GM19463 (cell line): ENCODE results near the gene TOR2A.
"Not testable (repeated sequence)": the region's sequence is repeated elsewhere in the genome, so short reads cannot be mapped to it uniquely, and the experiment has no call there.

Experiments used
- ATAC-seq: cut with Tn5 transposase; IDR thresholded peaks from one replicate; pipeline ENCODE4 v1.9.1; 2021; ENCODE audit warnings: mild to moderate bottlenecking, moderate library complexity; ENCODE audit not compliant: unreplicated experiment

The TOR2A gene

DNA sequence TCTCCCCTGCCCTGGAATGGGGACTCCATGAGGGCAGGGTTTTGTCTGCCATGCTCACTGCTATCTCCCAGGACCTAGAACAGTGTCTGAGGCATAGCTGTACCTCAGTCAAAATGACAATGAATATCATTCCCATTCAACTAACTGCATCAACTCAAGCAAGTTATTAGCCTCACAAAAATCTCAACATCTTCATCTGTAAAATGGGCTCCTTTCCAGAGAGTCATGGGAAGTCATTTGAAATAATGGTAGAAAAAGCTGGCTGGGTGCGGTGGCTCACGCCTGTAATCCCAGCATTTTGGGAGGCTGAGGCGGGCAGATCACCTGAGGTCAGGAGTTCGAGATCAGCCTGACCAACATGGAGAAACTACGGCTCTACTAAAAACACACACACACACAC, 34.0 kb upstream of the TOR2A start:
- no peak for ATAC-seq

- ATAC-seq = no peak
Measured at GRCh38 chr9:127768698-127769097, 33.6 kb upstream of the TOR2A start.

- ATAC-seq = no peak
Measured at GRCh38 chr9:127767909-127768331, 32.8 kb upstream of the TOR2A start.

DNA sequence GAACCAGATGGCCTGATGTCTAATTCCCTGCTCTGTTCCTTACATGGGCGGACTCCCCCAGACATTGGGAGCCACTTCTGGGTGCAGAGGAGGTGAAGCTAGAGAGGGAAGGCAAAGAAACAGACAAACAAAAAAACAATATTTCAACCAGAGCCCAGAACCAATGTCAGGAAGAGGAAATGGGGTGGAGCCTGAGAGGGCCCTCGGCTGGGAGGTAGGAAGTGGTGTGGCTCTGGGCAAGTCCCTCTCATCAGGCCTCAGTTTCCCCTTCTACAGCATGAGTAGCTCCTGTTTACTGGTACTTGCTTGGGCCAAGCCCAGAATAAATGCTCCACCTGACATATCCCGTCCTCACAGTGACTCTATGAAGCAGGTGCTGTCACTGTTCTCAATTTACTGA, 32.3 kb upstream of the TOR2A start:
- ATAC-seq = no peak

DNA sequence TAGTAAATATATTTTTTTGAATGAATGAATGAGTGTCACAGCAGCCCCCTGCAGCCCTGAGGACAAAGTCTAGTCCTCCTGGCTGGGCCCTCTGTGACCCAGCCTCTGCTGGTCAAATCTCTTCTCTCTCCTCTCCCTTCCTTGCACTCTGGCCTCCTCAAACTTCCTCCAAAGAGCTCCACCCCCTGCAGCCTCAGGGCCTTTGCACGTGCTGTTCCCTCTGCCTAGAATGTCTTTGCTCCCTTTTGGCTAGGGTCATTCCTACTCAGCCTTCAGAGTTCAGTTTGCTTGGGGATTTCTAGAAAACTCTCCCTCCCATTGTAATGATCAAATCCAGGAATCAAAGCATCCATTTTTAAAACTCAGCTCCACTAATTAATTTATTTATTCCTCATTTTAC, 30.3 kb upstream of the TOR2A start:
- ATAC-seq = no peak

DNA sequence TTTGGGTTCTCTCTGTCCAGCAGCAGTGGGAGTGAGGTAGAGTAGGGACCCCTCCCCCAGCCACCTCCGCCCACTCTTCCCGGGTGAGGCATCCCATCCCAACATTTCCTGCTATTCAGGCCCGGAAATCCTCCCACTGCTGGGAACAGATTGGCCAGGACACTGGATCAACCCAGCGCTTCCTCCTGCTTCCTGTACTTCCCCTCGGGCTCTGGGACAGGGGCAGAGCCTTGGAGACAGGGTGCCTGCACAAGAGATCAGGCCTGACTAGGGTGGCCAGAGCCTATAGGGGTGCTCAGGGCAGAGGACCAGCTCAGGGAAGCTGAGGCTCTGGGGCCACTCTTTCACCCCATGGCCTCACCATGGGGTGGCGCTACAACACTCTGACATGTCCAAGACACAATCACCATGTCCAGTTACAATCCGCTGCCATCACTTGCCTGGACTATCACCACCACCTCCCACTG, 28.9 kb upstream of the TOR2A start:
- no peak for ATAC-seq

DNA sequence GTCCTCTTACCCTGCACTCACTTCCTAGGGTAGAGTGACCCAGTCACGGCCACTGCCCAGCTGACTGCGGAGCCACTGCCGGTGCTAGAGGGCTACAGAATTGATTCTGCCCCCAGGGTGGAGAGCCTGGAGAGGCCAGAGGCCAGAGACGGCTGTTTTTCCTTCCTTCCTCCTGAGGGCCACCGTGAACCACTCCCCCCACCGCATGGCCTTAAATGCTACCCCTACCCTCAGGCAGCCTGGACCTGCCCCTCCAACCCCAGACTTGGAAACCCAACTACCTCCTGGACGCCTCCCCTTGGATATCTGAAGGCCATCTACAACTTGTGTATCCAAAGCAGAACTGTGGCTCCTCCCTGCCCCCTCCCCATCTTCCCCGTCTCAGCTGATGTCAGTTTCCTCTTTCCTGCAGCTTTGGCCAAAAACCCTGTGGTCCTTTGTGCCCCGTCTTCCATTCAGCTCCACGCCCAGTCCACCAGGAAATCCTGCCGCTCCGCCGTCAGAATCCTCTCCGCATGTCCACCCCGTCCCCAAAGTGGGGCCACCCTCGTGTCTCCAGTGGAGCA, 27.1 kb upstream of the TOR2A start:
- no peak for ATAC-seq

DNA sequence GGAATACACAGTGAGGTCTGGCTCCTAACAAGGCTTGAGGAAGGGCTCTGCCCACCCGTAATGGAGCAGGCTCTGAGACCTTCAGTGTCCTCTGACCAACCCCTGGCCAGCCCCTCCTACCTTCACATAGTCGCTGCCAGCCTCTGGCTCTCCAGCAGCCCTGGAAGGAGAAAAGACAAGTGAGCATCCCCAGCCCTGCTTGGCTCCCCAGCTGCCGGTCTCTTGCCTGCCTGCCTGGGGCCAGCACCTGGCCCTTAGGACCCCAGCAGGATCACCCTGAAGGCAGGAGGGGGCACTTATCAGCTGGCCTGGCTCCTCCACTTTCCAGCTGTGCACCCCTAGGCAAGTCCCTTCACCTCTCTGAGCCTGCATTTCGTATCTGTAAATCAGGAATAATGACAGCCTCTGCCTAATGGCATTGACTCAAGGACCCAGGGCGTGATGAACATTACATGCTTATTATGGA, 26.4 kb upstream of the TOR2A start:
- ATAC-seq = no peak

DNA sequence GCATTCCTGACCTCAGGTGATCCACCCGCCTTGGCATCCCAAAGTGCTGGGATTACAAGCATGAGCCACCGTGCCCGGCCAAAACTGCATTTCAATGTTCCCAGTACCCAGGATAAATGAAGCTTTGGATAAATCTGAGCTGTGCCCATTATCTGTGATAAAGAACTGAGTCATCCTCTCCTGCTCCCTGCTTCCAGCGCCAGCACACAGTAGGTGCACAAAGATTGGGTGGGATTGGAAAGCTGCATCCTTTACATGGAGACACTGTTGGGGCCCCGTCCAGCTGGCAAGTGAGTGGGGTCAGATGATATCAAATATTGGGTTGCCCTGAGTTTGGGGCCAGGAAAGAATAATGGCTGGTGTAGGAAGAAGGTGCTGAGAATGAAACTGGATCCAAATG, 26.0 kb upstream of the TOR2A start:
- ATAC-seq = no peak

- ATAC-seq = no peak
Measured at GRCh38 chr9:127758843-127759242, 23.7 kb upstream of the TOR2A start.

- ATAC-seq = not testable (repeated sequence)
Measured at GRCh38 chr9:127756776-127757175, 21.7 kb upstream of the TOR2A start.

DNA sequence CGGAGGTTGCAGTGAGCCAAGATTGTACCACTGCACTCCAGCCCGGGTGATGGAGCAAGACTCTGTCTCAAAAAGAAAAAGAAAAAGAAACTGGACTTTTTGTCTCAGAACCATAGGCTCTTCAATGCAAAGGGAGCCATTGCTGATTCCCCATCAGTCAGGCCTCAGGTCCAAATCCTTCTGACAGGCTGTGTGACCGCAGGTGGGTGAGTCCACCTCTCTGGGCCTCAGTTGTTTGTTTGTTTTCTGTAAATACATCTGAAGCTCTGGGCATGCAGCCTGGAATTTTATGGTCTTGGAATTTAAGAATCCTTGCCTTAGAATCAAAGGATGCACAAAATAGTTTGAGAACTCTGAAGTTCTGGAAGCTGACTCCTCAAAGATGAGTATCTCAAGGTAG, 21.1 kb upstream of the TOR2A start:
- ATAC-seq = no peak

DNA sequence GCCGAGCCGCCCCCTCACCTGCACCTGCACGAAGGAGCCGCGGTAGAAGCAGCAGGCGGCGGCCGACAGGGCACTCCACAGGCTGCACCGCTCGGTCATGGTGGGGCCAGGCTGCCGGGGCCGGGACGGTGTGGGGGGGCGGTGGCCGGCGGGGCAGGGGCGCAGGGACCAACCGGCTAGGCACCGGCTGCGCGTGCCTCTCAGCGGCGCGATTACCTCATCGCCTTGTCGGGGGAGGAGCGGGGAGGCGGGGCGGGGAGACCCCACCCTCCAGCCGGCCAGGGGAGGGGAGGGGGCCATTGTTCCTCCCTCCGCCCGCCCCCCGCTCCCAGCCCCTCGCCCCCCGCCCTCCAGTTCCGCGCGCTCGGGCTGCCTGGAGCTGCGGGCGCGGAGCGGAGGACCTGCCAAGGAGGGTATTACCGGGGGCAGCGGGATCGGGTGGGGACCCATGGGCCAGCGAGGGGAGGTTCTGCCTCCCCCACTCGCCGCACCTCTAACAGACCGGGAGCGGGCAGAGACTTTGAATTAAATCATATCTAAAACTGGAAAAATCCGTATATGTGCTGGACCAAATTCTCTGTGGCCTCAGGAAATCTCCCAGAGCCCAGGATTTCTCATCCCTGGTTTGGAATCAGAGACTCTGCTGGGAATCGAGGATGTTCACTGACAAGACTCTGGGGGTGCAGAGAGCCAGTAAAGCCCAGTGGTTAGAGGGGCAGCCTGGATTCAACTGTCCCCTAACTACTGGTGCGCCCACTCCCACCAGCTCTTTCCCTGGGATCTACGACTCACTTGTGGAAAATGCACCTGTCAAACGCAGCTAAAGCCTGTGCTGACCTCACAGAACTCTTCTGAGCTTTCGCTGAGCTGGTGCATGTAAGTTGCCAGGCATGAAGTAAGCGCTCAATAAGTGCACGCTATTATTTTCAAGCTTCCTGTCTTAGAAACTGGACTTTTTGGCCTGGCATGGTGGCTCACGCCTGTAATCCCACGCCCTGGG, 20.3 kb upstream of the TOR2A start:
- no peak for ATAC-seq

DNA sequence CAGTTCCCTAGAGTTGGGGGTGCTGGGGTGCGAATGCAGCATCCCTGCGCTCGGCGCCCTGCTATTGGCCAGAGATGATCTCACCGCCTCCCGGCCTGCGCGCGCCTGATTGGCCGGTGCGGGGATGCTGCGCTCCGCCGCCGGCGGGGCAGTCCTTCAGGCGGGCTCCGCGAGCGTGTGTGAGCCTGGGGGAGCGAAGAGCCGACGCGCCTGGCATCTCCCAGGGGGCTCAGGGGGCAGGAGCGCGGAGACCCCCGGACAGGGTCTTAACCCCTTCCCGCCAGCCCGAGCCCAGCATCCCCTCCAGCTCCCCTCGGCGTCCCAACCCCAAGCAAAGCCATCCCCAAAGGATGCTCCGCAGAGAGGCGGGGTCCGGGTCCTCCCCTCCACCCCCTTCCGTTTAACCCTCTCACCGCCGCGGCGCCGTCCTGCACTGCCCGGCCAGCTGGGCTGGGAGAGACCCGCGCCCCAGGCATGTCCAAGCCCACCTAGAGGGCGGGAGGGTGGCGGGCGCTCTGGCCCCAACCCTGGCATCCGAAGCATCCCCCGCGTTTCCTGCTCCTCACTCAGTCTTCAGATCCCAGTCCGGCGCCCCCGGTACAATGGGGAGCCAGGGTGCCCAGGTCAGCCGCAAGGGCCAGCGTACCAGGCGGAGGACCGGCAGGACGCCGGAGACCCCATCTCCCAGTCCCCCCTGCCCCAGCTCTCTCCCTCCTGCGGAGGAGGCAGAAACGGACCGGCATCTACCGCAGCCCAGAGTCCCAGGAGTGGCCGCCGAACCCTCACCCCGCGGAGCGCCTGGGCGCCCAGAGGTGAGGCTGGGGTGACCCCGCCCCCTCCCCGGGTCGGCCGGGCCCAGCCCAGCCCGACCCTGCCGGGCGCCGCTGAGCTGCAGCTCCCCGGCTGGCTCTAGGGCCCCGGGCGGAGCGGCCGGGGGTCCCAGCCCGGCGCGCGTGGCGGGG, 19.3 kb upstream of the TOR2A start:
- no peak for ATAC-seq

DNA sequence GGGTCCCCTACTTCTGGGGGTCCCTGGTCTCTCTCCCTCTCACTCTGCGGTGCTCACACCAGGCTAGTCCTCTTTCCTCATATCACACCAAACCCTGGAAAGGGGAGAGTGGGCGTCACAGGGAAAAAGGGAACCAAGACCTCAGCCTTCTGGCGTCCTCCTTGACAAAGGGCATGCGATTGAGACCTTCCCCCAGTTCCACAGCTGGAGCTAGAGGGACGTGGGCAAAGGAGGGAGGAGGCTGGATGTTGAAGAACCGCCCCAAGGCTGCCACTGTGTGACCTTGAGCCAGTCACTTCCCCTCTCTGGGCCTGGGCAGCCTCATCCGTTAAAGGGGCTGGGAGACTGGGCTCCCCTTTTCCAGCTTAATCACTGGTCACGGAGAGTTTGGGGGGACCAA, 18.5 kb upstream of the TOR2A start:
- no peak for ATAC-seq

DNA sequence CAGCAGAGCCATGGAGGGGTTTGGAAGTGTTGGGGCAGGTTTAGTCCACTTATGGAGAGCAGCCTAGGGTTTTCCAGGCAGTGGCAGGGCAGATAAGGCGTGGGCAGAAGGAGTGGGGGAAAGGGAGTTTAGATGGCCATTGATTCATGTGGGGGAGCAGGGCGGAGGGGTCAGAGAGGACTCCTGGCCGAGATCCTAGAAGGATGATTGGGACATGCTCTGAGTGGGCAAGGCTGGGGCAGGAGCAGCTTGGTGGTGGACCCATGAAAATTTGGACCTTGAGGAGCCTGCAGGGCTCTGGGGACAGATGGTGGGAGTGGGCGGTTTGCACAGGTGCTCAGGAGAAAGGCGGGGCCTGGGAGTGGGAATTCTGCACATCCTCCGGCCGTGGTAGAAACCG, 18.1 kb upstream of the TOR2A start:
- ATAC-seq = no peak

- ATAC-seq = no peak
Measured at GRCh38 chr9:127751269-127752054, 16.4 kb upstream of the TOR2A start.

- no peak for ATAC-seq
Measured at GRCh38 chr9:127749090-127749787, 14.1 kb upstream of the TOR2A start.

DNA sequence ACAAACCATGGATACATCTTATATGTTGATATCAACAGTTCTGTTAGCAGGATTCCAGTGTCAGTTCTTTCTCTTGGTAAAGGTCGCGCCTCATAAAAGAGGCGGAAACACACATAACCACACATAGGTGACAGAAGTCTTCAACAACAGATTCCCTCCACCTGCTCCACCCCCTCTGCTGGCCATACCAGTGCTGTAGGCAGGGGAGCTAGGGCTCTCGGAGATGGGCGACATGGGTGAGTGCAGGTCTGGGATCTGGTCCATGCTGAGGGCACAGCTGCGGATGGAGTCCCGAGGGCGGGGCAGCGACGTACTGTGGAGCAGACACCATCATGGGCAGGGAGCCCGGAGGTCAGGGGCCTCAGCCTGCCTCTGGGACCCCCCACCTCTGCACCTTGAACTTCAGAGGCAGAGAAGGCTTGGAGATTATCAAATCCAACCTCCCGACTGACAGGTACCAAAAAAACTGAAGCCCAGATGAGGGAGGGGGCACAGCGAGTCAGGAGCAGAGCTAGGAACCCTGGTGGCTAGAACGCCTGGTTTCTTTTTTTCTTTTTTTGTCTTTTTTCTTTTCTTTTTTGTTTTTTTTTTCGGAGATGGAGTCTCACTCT, 12.0 kb upstream of the TOR2A start:
- ATAC-seq = no peak
